K562 (cell line): ENCODE results near the gene TEPSIN. TPM values are rescaled to one million over a fixed set of nuclear protein-coding genes. Genes with fewer than 3 reads are reported as not detected.

Source experiments
- GMEB1 ChIP-seq: fragments of 250-450 bp; sonication (Bioruptor Pico); IDR thresholded peaks from 2 replicates; pipeline ENCODE4 v1.4.0; 2020; ENCODE audit warnings: mild to moderate bottlenecking
- POU5F1 ChIP-seq: fragments of 150-350 bp; IDR thresholded peaks from 2 replicates; pipeline ENCODE4 v1.6.1; 2014; ENCODE audit warnings: borderline replicate concordance, low read length, low read depth, mild to moderate bottlenecking; ENCODE audit not compliant: partially characterized antibody
- REST ChIP-seq, 2 experiments: fragments of 450-650 bp; formaldehyde crosslinking in 1 of 2; IDR thresholded peaks; 2 replicates each; pipeline versions ENCODE4 v1.4.0 to v1.6.1; 2014 to 2020; ENCODE audit warnings: mild to moderate bottlenecking in 2 of 2, borderline replicate concordance in 1 of 2, low read depth in 1 of 2
- SOX6 ChIP-seq: fragments of 450-650 bp; IDR thresholded peaks from 2 replicates; pipeline ENCODE4 v1.6.1; 2014; ENCODE audit warnings: mild to moderate bottlenecking
- THAP7 ChIP-seq: fragments of 250-450 bp; sonication (Bioruptor Pico); IDR thresholded peaks from 2 replicates; pipeline ENCODE4 v1.5.0; 2021
- THRA ChIP-seq: fragments of 450-650 bp; IDR thresholded peaks from 2 replicates; pipeline ENCODE4 v1.6.1; 2017; ENCODE audit warnings: mild to moderate bottlenecking, moderate library complexity
- YY1 ChIP-seq, 3 experiments: IDR thresholded peaks; 2 replicates each; pipeline ENCODE4 v1.6.1; 2011; ENCODE audit warnings: low read length in 2 of 3, mild to moderate bottlenecking in 2 of 3, moderate library complexity in 2 of 3, borderline replicate concordance in 1 of 3, control low read depth in 1 of 3, low read depth in 1 of 3; ENCODE audit not compliant: insufficient read depth in 3 of 3, insufficient replicate concordance in 2 of 3, control insufficient read depth in 1 of 3, insufficient read length in 1 of 3; ENCODE audit errors: extremely low read depth in 1 of 3
- ZBTB9 ChIP-seq: fragments of 450-650 bp; formaldehyde crosslinking; IDR thresholded peaks from 2 replicates; pipeline ENCODE4 v1.4.0; 2020; ENCODE audit warnings: mild to moderate bottlenecking, moderate library complexity
- ZNF384 ChIP-seq: IDR thresholded peaks from 2 replicates; pipeline ENCODE4 v1.6.1; 2012; ENCODE audit warnings: low read depth, low read length, improper control_type of control experiment
- ZNF644 ChIP-seq: fragments of 200-800 bp; sonication (Bioruptor generic); IDR thresholded peaks from 2 replicates; pipeline ENCODE4 v1.6.1; 2016; ENCODE audit warnings: low read depth, missing genetic modification characterization, missing compliant biosample characterization
- polyA plus RNA-seq, 8 experiments: library from polyadenylated mRNA; depleted of rRNA in 4 of 8; stranded (reverse) in 5 of 8; unstranded in 3 of 8; fragments of >200 nt; fragmentation: Nextera tagmentation in 2 of 8; fragmentation: Illumina TruSeq in 1 of 8; extraction: Ambion mirVana in 2 of 8; extraction: Trizol in 1 of 8; gene quantifications; 2 replicates each; pipeline versions ENCODE4 v1.2.1 to v1.2.3, GENCODE V29; 2011 to 2014; ENCODE audit warnings: inconsistent platforms in 1 of 8, missing spikeins in 1 of 8
- total RNA-seq, 7 experiments: library from RNA; depleted of rRNA in 6 of 7; stranded (reverse); fragments of >200 nt in 6 of 7; fragmentation: Illumina TruSeq in 2 of 7; extraction: Trizol in 2 of 7; gene quantifications; 2 replicates each; pipeline versions ENCODE4 v1.2.1 to v1.2.3, GENCODE V29; 2011 to 2021; ENCODE audit warnings: low replicate concordance in 1 of 7

The TEPSIN gene
- total and polyA plus RNA-seq, 9 of the 15 experiments (the other 6 are each of a cell fraction or from before 2014, with no cell fraction given): 0.80 to 29.8 (median 5.3) TPM

- no peak for TF ChIP-seq REST (IDR thresholded peaks at IDR 0.05; ENCODE audit: borderline replicate concordance)
- TF ChIP-seq REST (CRISPR knock-in tag; IDR thresholded peaks at IDR 0.05; ENCODE audit: low read depth): no peak
- TF ChIP-seq ZNF644 (tag): no peak
- TF ChIP-seq ZNF384: peak; percentile 53
- no peak for TF ChIP-seq SOX6
- TF ChIP-seq ZBTB9: 0 out of 2 replicates have a peak, but pooled peaks have one; percentile 45
- TF ChIP-seq THRA: no peak
- TF ChIP-seq YY1 (IDR thresholded peaks at IDR 0.05; ENCODE audit: borderline replicate concordance in 1 of 3, control insufficient read depth in 1 of 3, extremely low read depth in 1 of 3, insufficient read depth in 3 of 3, insufficient read length in 1 of 3, insufficient replicate concordance in 2 of 3, low read depth in 1 of 3, low read length in 2 of 3): peak in 2 of 3 experiments; percentile 8 to 15
- TF ChIP-seq POU5F1: no peak
- no peak for TF ChIP-seq THAP7 (CRISPR knock-in tag)
- TF ChIP-seq GMEB1: peak; percentile 70; the same call in 1 of the 2 replicates
Measured at GRCh38 chr17:81222906-81223761, 15.7 kb downstream of the TEPSIN start, which contains the start of gene CEP131 (continued).
